GM21717 (cell line): ENCODE results near the gene HEATR5A.
"Not testable (repeated sequence)": the region's sequence is repeated elsewhere in the genome, so short reads cannot be mapped to it uniquely, and the experiment has no call there.

Source experiments
- ATAC-seq: cut with Tn5 transposase; IDR thresholded peaks from one replicate; pipeline ENCODE4 v1.9.1; 2021; ENCODE audit warnings: mild to moderate bottlenecking, moderate library complexity; ENCODE audit not compliant: unreplicated experiment

The HEATR5A gene

DNA sequence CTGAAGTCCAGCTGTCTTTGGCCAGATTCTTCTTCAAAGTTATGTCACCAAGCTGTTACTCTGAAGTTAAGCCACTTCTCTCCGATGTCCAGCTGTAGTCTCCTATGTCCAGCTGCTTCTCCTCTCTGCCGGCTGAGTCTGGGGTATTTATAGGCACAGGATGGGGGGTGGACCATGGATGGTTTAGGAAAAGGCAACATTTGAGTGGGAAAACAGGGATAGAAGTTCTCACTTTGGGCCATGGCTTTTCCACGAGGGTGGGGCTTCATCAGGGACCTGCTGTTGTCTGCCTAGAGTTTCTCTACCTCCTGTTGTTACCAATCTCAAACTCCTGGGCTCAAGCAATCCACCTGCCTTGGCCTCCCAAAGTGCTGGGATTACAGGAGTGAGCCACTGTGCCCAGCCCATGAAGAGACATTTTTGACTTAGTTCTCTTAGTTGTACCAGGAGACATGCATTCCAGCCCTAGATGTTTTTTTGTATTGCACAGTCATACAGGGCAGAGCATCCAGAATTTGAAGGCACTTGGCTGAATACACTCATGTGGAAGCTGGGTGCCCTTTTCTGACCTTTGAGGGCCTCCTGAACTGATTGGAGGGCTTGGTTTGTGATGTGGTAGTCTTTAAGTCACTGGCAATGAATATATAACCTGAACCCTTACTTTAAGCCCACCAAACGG is 132.9 kb downstream of the HEATR5A start:
- ATAC-seq: no peak

DNA sequence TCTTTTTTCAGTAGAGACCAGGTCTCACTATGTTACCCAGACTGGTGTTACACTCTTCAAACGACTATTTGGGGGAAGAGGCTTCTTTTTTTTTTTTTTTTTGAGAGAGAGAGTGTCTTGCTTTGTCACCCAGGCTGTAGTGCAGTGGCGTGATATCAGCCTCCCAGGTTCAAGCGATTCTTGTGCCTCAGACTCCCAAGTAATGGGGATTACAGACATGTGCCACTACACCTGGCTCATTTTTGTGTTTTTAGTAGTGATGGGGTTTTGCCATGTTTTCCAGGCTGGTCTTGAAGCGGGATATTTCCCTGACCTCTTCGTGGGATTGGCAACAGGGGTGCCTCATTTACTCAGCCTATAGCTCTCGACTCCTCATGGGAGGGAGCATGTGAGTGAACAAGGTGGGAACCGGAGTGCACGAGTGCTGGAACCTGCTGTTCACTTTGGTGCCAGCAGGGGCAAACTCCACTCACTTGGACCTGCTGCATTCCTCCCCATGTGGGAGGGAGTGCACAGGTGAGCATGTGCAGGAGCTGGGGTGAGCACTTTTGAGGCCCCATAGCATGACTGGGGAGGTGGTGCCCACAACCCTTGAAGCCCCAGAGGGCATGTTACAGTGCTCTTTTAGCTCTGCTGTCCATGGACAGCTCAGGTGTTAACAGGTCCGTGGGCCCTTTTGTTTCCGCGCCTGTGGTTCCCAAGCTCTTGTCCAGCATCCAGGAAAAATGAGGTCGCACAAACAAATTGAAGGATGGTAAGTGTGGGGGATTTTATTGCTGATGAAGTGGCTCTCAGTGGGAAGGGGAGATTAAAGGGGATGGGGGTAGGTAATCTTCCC is 133.7 kb downstream of the HEATR5A start:
- ATAC-seq: no peak

DNA sequence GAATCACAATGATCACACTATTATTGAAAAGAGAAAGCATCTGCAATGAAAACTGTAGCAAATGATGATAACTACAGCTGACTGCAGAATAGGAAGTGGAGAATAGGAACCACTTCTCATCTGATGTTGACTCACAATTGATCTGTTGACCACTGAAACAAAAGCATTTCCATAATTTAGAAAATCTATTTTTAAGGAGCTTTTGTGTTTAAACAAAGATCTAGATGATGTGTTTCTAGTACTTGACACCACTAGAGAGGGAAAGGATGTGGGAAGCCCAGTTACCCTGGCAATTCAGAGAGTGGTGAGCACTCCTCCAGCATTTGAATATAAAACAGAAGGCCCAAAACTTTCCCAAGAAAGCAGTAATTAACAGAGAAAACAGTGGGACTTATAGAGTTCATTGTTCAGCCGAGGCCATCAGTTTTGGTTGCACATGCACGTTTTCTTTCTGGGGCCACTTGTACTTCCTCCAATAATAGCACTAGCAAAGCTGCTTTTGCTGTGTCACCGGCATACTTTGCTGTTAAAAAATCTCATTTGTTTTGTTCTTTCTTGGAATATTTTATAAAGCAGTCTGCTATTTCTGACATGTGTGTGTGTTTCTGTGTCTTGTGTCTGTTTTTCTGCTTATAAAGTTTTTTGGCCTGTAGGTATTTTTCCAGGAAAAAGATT is 136.6 kb downstream of the HEATR5A start:
- ATAC-seq: peak; percentile 82

GRCh38 chr14:31283153-31283552 is 137.2 kb downstream of the HEATR5A start:
- ATAC-seq: no peak

GRCh38 chr14:31280871-31281220 is 139.5 kb downstream of the HEATR5A start:
- ATAC-seq: no peak

GRCh38 chr14:31280132-31280870 is 140.0 kb downstream of the HEATR5A start:
- ATAC-seq: no peak

DNA sequence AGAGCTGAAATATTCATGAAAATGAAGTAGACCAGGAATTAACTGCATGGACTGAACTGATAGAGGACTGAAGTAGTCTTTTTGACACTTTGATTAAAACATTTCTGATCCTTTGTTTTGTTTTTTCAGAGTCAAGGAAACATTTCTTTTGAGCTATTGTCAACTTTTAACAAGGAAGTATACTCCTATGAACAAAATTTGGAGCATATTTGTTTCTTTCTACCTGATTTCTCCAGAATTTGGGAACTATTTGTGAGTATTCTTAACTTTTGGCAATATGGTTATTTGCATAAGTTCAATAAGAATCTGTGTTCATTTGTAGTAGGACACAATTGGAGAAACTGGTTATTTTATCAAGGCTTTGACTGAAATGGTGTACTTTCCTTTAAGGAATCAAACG is 141.5 kb downstream of the HEATR5A start:
- no peak for ATAC-seq

- no peak for ATAC-seq
Observed at GRCh38 chr14:31277085-31277484, 143.3 kb downstream of the HEATR5A start.

- not testable (repeated sequence) for ATAC-seq
Observed at GRCh38 chr14:31276417-31276816, 143.9 kb downstream of the HEATR5A start.

DNA sequence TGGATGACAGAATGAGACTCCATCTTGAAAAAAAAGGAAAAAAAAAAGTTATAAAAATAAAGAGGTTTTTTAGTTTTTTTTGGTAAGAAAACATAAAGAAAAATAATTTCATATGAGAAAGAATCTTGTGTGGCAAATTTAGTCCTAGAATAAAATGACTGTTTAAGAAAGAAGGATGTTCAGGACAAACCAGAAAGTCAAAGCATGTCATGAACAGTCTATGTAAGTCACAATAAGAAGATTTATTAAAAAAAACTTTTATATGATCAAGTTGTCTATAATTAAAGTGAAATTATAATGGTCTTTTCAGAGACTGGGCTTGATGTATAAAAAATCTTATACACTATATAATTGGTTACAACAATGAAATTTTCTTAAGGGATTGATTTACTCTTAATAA is 144.6 kb downstream of the HEATR5A start:
- no peak for ATAC-seq

- no peak for ATAC-seq
Observed at GRCh38 chr14:31271648-31272047, 148.7 kb downstream of the HEATR5A start.

GRCh38 chr14:31270196-31270772 is 150.1 kb downstream of the HEATR5A start:
- ATAC-seq: no peak

DNA sequence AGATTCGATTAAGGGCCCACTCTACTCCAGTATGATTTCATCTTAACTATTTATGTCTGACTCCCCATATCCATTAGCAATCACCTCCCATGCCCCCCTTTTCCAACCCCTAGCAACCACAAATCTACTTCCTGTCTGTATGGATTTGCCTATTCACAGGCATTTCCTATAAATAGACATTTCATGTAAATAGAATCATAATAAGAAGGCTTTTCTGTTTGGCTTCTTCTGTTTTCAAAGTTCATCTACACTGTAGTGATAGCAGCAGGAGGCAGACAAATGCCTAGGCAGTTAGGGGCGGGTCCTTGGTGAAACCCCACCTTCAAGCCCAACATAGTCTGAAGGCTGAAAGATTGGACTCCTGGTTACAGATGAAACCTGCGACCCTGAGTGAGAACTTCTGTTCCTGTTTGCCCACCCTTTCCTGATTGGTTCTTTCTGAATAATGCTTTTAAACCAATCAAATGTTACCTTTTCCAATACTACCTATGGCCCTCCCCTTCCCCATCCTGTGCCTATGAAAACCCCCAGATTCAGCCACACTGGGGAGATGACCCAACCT is 150.6 kb downstream of the HEATR5A start:
- ATAC-seq: no peak

DNA sequence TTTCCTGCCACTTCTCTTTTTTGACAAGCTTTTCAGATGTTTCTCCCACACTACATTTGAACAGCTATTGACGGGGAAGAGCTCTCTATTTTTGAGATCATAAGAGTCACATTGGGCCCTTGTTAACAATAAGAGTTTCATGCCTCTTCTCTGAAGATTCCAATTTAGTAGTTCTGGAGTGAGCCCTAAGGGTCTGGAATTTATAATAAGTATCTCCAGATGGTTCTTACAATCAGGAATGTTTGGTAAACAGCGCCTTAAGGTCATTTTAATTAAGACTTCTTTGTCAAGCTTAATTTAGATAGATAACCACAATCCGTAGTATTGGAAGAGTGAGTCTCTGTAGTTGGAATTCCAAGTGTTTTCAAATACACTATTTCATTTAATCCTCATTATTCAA is 152.1 kb downstream of the HEATR5A start:
- no peak for ATAC-seq

DNA sequence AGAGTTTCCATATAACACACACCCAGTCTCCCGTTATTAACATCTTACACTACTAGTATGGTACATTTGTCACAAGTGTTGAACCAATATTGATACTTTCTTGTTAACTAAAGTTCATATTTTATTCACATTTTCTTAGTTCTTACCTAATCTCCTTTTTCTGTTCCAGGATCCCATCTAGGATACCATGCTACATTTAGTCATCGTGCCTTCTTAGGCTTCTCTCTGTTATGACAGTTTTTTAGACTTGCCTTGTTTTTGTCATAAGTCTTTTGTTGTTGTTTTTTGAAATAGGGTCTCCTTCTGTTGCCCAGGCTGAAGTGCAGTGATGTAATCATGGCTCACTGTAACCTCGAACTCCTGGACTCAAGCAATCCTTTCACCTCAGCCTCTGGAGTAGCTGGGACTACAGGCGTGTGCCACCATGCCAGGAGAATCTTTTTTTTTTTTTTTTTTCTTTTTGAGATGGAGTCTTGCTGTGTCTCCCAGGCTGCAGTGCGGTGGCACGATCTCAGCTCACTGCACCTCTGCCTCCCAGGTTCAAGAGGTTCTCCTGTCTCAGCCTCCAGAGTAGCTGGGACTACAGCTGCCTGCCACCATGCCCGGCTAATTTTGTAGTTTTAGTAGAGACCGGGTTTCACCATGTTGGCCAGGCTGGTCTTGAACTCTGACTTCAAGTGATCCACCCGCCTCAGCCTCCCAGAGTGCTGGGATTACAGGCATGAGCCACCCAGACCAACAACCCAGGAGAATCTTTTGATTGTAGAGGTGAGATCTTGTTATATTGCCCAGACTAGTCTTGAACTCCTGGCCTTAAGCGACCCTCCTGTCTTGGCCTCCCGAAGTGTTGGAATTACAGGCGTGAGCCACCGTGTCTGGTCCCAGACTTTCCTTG is 153.7 kb downstream of the HEATR5A start:
- ATAC-seq: no peak

DNA sequence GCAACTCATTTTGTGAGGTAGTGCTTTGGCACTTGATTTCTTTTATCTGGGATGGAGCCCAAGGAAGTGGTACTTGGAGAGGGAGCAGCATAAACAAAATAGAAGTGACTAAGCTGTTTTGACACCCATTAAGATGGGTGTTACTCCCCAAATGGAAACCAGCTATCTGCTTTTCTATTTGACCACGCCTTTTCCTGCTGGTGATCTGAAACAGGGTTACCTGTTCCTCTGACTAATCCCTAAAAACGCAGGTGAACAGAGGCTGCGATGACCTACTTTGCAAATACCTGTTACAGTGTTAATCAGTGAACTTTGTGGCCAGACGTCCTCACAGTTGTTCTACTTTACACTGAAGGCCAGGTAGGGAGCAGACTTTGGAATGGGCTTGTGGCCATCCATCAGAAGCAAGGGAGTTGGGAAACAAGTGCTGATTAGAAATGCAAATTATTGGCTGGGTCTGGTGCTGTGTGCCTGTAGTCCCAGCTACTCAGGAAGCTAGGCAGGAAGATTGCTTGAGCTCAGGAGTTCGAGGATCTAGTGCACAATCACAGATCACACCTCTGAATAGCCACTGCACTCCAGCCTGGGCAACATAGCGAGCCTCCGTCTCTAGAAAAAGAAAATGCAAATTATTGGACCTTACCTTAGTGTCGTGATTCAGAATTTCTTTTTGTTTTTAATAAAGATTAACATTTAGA is 154.5 kb downstream of the HEATR5A start:
- no peak for ATAC-seq

DNA sequence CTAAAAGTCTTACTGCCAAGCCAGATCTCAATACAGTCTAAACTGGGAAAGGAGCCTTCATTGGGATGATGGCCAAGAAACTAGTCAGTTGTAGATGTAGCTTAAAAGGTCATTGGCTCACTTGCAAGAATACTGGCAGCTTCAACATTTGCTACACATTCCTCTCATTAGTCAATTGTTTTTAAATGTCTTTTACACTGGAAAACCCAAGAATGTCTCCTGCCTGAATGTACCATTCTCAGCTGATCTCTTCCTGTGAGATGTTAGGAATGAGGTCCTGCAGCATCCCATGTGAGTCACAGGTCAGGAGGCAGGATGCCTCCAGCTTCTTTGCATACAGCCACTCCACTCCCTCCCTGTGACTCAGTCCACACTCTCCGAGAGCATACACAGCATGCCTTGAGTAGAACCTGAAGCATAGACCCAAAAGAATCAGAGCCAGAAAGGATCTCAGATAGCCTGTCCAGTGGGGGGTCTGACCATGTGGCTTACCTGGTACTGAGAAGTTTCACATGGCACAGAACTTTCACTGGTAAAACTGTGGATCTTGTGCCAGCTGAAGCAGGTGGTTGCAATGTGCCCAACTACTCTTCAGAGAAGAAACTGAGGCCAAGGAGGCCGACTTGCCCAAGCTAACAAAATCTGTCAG is 156.7 kb downstream of the HEATR5A start:
- no peak for ATAC-seq
